ENCODE measurements around the gene GGT1. TPM values are rescaled to one million over a fixed set of nuclear protein-coding genes. Genes with fewer than 3 reads are reported as not detected.
"Not testable (repeated sequence)": the region's sequence is repeated elsewhere in the genome, so short reads cannot be mapped to it uniquely, and the experiment has no call there.

GGT1 gene
- total and polyA plus RNA-seq, 7 experiments from 2014 or later, result 1.1 to 95.9 (median 11.7) TPM

DNA sequence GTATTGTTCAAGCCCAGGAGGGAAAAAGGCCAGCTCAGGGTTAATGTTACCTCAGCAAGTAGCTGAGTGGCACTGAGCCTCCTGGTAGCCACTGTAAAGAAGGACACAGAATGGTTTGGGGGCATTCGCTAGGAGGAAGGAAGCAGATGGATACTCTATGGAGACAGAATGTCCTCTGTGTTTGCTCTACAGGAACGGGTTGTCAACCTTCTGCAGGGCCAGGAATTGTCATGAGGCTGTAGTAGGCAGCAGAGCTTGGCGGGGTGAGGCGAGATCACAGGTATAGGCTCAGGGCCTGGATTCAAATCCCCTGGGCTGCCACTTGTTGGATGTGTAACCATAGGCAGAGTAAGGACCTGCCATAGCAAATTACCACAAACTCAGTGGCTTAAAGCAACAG lies 7.1 kb upstream of the GGT1 start:
- CTCF ChIA-PET, result no interaction called here
- H3K9me3 Mint-ChIP-seq, result no peaks in the 10 kb centered on the region
- peaks cover 0 to 8% (median 3%) of the 10 kb centered on the region in 5 donors for H3K27me3 Mint-ChIP-seq
- POLR2A ChIA-PET, result no interaction called here
- no peak overlapping the region for H3K4me3 Mint-ChIP-seq
- Histone ChIP-seq H3K27me3 (ENCODE audit: control insufficient read depth in 2 of 2, insufficient read depth in 2 of 2, low read length in 2 of 2) (no peaks in the 10 kb centered on the region), H3K36me3 (ENCODE audit: control insufficient read depth in 2 of 3, insufficient read depth in 3 of 3, low read length in 3 of 3) (no peaks in the 10 kb centered on the region), H3K9me3 (ENCODE audit: control insufficient read depth in 2 of 3, low read length in 3 of 3) (no peaks in the 10 kb centered on the region), H3K4me3 (ENCODE audit: low read length) (no peak overlapping the region), H3K4me1 (ENCODE audit: control insufficient read depth in 2 of 2, insufficient read depth in 2 of 2, low read length in 2 of 2) (no peaks in the 10 kb centered on the region), H3K27ac (ENCODE audit: low read depth, low read length) (no peak overlapping the region)
- intact Hi-C loops (cut with micrococcal nuclease), result no loop called here
- H3K27ac Mint-ChIP-seq, result no peak overlapping the region
- ATAC-seq (no peak), DNase-seq (no peak)
- peaks cover 0 to 4% (median 0%) of the 10 kb centered on the region in 5 donors for H3K36me3 Mint-ChIP-seq
- peaks cover 0 to 14% (median 6%) of the 10 kb centered on the region in 7 donors for H3K4me1 Mint-ChIP-seq

GRCh38 chr22:24597076-24597475 lies 5.9 kb upstream of the GGT1 start:
- H3K36me3 ChIP-seq (ENCODE audit: control insufficient read depth in 2 of 3, insufficient read depth in 3 of 3, low read length in 3 of 3); intact Hi-C loops (cut with micrococcal nuclease); H3K9me3 Mint-ChIP-seq; H3K4me3 Mint-ChIP-seq; CTCF ChIA-PET; ATAC-seq; DNase-seq; H3K27me3 ChIP-seq (ENCODE audit: control insufficient read depth in 2 of 2, insufficient read depth in 2 of 2, low read length in 2 of 2); H3K4me3 ChIP-seq (ENCODE audit: low read length); H3K36me3 Mint-ChIP-seq; H3K4me1 ChIP-seq (ENCODE audit: control insufficient read depth in 2 of 2, insufficient read depth in 2 of 2, low read length in 2 of 2); H3K9me3 ChIP-seq (ENCODE audit: control insufficient read depth in 2 of 3, low read length in 3 of 3); H3K27me3 Mint-ChIP-seq; H3K27ac Mint-ChIP-seq; H3K27ac ChIP-seq (ENCODE audit: low read depth, low read length): not testable (repeated sequence)
- H3K4me1 Mint-ChIP-seq, result peaks cover 0 to 23% (median 8%) of the 10 kb centered on the region in 7 donors
- POLR2A ChIA-PET, result interaction anchor here (0.7 kb wide), 1 partner anchor 13 kb away, joined by 3 read pairs; no protein-coding TSS in a partner anchor

DNA sequence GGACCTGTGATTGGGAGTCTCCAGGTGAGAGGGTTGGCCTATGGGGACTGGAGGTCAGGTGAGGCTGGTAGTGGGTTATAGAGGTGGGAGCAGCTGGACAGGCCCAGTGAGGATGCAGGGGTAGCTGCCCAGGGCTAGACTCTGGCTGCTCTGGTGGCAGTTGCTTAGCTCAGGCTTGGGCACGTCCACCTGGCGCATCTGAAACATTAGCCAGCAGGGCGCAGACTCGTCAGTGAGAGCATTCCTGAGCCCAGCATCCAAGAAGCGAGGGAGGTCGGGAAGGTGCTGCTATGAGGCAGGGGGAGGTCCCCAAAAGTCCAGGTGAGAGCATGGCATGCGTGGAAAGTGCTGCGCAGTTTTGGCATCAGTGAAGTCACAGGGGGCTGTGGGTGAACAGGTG lies 3.5 kb upstream of the GGT1 start:
- intact Hi-C loops (cut with micrococcal nuclease), result no loop called here

DNA sequence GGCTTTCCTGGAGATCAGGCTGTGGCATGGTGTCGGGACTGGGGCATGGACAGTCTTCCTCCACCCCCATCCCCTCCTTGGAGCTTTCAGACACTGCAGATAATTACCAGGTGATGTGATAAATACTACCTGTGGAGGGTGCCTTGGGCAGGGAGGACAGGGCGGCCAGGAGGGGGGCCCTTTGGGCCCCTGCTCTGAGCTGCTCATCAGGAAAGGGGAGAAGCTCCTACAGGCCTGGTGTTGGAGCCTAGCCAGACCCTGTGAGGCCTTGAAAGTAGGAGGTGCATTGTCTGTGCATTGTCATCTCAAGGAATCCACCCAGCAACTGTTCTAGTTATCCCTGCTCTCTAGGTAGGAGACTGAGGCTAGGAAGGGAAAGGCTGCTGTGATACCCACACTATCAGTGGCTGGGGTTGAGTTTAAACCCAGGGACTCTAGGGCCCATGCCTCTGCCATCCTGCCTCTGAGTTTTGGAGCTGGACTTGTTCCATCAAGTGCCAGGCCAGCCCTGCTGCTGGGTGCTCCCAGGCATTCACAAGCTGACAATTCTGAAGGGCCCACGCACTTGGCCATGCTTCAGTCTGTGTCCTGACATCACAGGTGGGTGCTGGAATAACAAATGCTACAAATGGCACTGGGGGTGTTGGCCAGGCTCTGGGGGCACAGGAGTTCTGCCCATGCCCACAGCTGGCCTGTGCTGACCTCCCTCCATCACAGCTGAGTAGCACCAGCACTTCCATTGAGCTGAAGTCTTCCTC lies 2.9 kb upstream of the GGT1 start:
- CTCF ChIA-PET, ATAC-seq: not testable (repeated sequence)

More for the DNA sequence above, 3.5 kb upstream of the GGT1 start:
- no peak for DNase-seq
- ATAC-seq, result no peak
- Mint-ChIP-seq H3K4me1 (peaks cover 14 to 37% (median 19%) of the 10 kb centered on the region in 7 donors), H3K4me3 (no peak overlapping the region), H3K9me3 (no peaks in the 10 kb centered on the region), H3K27ac (peak overlapping the region in 5 of 9 donors; percentile 7 to 74 (median 52)), H3K27me3 (no peaks in the 10 kb centered on the region), H3K36me3 (no peaks in the 10 kb centered on the region)
- no peak overlapping the region for H3K4me3 ChIP-seq (ENCODE audit: low read length)
- ChIA-PET POLR2A (no interaction called here), CTCF (no interaction called here)
- H3K9me3 ChIP-seq (ENCODE audit: control insufficient read depth in 2 of 3, low read length in 3 of 3), result no peaks in the 10 kb centered on the region
- no peaks in the 10 kb centered on the region for H3K27me3 ChIP-seq (ENCODE audit: control insufficient read depth in 2 of 2, insufficient read depth in 2 of 2, low read length in 2 of 2)
- H3K4me1 ChIP-seq (ENCODE audit: control insufficient read depth in 2 of 2, insufficient read depth in 2 of 2, low read length in 2 of 2), result peaks cover 0 to 8% of the 10 kb centered on the region in 2 donors
- no peak overlapping the region for H3K27ac ChIP-seq (ENCODE audit: low read depth, low read length)
- H3K36me3 ChIP-seq (ENCODE audit: control insufficient read depth in 2 of 3, insufficient read depth in 3 of 3, low read length in 3 of 3), result no peaks in the 10 kb centered on the region

GRCh38 chr22:24601217-24602104 lies 1.5 kb upstream of the GGT1 start:
- Histone ChIP-seq H3K9me3 (ENCODE audit: control insufficient read depth in 2 of 3, low read length in 3 of 3) (no peaks in the 10 kb centered on the region), H3K36me3 (ENCODE audit: control insufficient read depth in 2 of 3, insufficient read depth in 3 of 3, low read length in 3 of 3) (no peaks in the 10 kb centered on the region), H3K4me3 (ENCODE audit: low read length) (no peak overlapping the region), H3K27me3 (ENCODE audit: control insufficient read depth in 2 of 2, insufficient read depth in 2 of 2, low read length in 2 of 2) (no peaks in the 10 kb centered on the region), H3K27ac (ENCODE audit: low read depth, low read length) (no peak overlapping the region), H3K4me1 (ENCODE audit: control insufficient read depth in 2 of 2, insufficient read depth in 2 of 2, low read length in 2 of 2) (peaks cover 0 to 8% of the 10 kb centered on the region in 2 donors)
- peaks cover 14 to 40% (median 19%) of the 10 kb centered on the region in 7 donors for H3K4me1 Mint-ChIP-seq
- ATAC-seq, result peak; percentile 60
- H3K27ac Mint-ChIP-seq, result peak overlapping the region in 2 of 9 donors; percentile 38 to 67
- ChIA-PET POLR2A (interaction anchor here (0.6 kb wide), 1 partner anchor 925 kb away, joined by 3 read pairs; no protein-coding TSS in a partner anchor), CTCF (no interaction called here)
- DNase-seq, result no peak
- no peaks in the 10 kb centered on the region for H3K36me3 Mint-ChIP-seq
- H3K27me3 Mint-ChIP-seq, result no peaks in the 10 kb centered on the region
- H3K9me3 Mint-ChIP-seq, result no peaks in the 10 kb centered on the region
- H3K4me3 Mint-ChIP-seq, result peak overlapping the region in 2 of 10 donors; percentile 28 to 58
- intact Hi-C loops (cut with micrococcal nuclease), result loop anchor here (10.0 kb wide), 3 partner anchors 47 to 927 kb away; partner anchors contain the start of genes GUCD1 (in 1 of the 2) and SNRPD3 (in 1 of the 2)

More for the DNA sequence above, 2.9 kb upstream of the GGT1 start:
- H3K4me3 ChIP-seq (ENCODE audit: low read length); H3K27ac ChIP-seq (ENCODE audit: low read depth, low read length); H3K4me1 ChIP-seq (ENCODE audit: control insufficient read depth in 2 of 2, insufficient read depth in 2 of 2, low read length in 2 of 2); DNase-seq; H3K9me3 Mint-ChIP-seq; H3K27me3 Mint-ChIP-seq; H3K36me3 ChIP-seq (ENCODE audit: control insufficient read depth in 2 of 3, insufficient read depth in 3 of 3, low read length in 3 of 3); H3K9me3 ChIP-seq (ENCODE audit: control insufficient read depth in 2 of 3, low read length in 3 of 3); POLR2A ChIA-PET; H3K4me3 Mint-ChIP-seq; H3K36me3 Mint-ChIP-seq; H3K27me3 ChIP-seq (ENCODE audit: control insufficient read depth in 2 of 2, insufficient read depth in 2 of 2, low read length in 2 of 2): not testable (repeated sequence)
- Mint-ChIP-seq H3K27ac (peak overlapping the region in 2 of 9 donors; percentile 52 to 74), H3K4me1 (peaks cover 14 to 37% (median 19%) of the 10 kb centered on the region in 7 donors)
- intact Hi-C loops (cut with micrococcal nuclease), result loop anchor here (10.0 kb wide), 3 partner anchors 45 to 925 kb away; partner anchors contain the start of genes GUCD1 (in 1 of the 2) and SNRPD3 (in 1 of the 2)

DNA sequence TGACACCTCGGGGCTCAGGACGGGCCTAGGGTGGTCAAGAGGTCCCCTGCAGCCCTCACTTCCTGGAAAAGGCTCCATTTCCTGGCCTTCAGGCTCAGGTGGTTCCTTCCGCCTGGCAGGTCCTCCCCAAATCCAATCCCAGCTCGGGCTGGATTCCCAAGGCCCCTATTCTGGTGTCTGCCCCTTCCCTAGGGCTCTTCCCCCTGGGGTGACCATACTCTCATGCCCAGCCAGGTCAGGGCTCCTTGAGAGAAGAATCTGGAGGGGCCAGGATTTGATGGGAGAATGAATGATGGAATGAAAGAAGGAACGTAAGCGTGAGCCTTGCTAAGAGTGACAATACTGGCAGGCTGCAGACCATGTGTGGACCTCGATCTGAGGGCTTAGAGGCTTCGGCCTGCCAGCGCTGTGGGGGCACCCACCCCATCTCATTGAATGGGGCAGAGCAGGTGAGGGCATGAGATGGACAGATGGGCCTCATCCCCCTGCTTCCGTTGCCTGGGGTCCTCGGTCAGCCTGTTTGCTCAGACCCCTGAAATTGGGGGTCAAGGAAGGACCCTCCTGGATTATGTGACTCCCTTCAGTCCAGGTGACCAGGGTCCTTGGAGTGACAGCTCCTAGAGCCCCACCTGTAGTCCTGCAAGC lies 766 bp upstream of the GGT1 start:
- Mint-ChIP-seq H3K4me1 (peaks cover 14 to 42% (median 19%) of the 10 kb centered on the region in 7 donors), H3K27ac (peak overlapping the region in 2 of 9 donors; percentile 43 to 49), H3K4me3 (peak overlapping the region in 2 of 10 donors; percentile 25 to 38)
- H3K27me3 Mint-ChIP-seq; H3K9me3 ChIP-seq (ENCODE audit: control insufficient read depth in 2 of 3, low read length in 3 of 3); H3K9me3 Mint-ChIP-seq; H3K36me3 Mint-ChIP-seq; CTCF ChIA-PET; H3K36me3 ChIP-seq (ENCODE audit: control insufficient read depth in 2 of 3, insufficient read depth in 3 of 3, low read length in 3 of 3); H3K27me3 ChIP-seq (ENCODE audit: control insufficient read depth in 2 of 2, insufficient read depth in 2 of 2, low read length in 2 of 2); H3K4me3 ChIP-seq (ENCODE audit: low read length); H3K4me1 ChIP-seq (ENCODE audit: control insufficient read depth in 2 of 2, insufficient read depth in 2 of 2, low read length in 2 of 2); H3K27ac ChIP-seq (ENCODE audit: low read depth, low read length); ATAC-seq; DNase-seq: not testable (repeated sequence)
- POLR2A ChIA-PET, result interaction anchor here (0.6 kb wide), 1 partner anchor 35 kb away, joined by 5 read pairs; no protein-coding TSS in a partner anchor
- intact Hi-C loops (cut with micrococcal nuclease), result loop anchor here (10.0 kb wide), 3 partner anchors 47 to 927 kb away; partner anchors contain the start of genes GUCD1 (in 1 of the 2) and SNRPD3 (in 1 of the 2)
